HCEC 1CT (cell line): ENCODE measurements around the gene LGI1.
"Not testable (repeated sequence)": the region's sequence is repeated elsewhere in the genome, so short reads cannot be mapped to it uniquely, and the experiment has no call there.

Source experiments
- DNase-seq: peaks from one replicate; pipeline ENCODE4 v3.0.0-alpha.2; 2017

The LGI1 gene

DNA sequence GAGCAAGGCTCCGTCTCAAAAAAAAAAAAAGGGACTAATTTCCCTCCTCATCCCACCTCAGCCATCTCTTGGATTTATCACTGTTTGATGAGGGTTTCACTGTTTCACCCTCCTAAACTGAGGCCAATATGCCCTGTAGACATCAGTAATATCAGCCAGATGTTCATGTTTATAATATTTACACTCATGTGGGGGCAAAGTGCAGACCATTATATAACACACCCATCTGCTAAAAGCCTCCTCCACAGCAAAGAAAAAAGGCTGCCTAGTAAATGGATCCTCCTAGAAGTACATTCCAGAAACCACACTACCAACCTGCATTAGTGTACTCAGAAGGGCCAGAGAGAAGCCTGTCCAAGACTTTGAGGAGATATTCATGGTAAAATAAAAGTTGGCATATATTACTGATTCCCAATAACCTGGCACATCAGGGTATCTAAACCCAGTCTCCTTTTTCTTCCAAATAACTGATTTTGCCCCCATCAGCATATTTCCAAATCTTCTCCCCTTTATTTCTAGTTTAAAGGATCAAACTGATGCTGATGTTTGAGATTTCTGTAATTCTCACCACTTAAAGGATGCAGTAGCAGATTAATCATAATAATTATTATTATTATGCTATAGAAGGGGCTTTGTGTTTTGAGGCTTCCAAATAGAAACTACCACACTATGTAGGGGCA, 55.1 kb downstream of the LGI1 start:
- DNase-seq = no peak

GRCh38 chr10:93813507-93814465, 56.0 kb downstream of the LGI1 start:
- DNase-seq = peak; percentile 60

DNA sequence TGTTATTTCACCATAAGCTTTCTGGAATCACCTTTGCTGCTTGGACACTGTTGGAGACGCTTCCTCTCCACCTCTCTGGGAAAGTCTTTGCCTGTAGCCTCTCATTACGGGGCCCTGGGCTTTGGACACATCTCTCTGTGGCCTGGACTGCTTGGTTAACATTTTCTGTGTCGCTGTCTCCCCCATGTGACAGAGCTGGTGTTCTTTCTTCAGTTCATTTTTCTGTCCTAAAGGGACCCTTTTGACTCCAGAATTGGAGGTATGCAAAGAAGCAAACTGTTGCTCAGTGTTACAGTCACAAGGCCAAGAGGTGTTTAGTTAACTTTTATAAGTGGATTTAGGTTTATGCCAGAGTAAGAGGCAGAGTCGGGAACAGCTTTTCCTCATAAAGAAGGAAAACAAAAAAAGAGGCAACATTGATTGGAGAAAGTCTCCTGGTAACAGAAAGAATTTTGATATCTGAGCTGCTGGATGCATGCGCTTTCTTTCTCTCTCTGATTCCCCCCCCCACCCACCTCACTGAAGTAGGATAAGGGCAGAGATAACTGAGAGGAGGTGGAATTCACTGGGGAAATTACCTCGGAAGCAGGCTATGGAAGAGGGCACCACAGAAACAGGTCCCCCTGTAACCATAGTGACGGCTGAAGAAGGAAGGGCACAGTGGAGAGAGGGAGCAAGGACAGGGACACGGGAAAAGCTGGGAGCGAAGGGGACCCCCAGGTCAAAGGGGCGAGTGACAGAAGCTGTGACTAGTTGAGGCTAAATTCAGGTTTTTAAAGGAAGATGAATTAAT, 57.8 kb downstream of the LGI1 start:
- DNase-seq = no peak

- DNase-seq = peak; percentile 58
Measured at GRCh38 chr10:93816123-93816747, 58.5 kb downstream of the LGI1 start.

DNA sequence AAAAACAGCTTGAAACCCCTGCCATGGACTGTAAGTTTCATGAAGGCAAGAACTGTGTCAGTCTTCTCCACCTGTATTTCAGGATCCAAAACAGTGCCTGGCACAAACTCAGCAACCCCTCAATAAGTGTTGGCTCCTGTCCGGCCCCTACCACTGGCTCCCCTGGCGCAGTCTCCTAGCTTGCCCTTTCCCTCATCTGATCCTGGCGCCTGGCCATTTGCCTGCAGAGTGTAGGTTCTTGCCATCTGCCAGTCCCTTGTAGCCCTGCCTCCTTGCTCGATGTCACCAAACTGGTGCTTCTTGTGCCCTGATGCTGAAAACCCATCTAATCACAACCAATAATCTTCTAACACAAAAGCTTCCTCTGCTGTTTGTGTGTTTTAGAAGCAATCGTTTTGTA, 60.4 kb downstream of the LGI1 start:
- no peak for DNase-seq

DNA sequence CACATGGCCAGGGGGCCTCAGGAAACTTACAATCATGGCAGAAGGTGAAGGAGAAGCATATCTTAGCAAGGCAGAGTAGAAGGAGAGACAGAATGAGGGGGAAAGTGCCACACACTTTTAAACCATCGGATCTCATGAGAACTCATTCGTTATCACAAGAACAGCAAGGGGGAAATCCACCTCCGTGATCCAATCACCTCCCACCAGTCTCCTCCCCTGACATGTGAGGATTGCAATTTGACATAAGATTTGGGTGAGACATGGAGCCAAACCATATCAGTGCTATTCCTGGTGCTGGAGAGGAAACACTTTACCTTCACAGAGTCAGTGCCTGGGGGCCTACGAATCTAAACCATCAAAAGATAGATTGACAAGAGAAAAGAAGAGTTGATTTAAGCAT, 61.8 kb downstream of the LGI1 start:
- DNase-seq = no peak

DNA sequence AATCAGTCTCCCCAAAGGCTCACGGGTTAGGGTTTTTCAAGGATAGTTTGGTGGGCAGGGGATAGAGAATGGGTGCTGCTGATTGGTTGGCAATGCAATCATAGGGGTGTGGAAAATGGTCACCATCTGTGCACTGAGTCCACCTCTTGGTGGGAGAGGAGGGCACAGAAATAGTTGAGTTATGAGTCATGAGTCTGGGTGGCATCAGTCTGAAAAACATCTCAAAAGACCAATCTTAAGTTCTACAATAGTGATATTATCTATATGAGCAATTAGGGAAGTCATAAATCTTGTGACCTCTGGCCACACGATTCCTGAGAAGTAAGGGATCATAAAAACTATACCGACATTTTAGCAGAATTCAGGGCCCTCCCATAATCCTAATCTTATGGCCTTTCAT, 62.7 kb downstream of the LGI1 start:
- no peak for DNase-seq

GRCh38 chr10:93821051-93821772, 63.5 kb downstream of the LGI1 start:
- DNase-seq = peak; percentile 26

GRCh38 chr10:93826355-93826754, 68.6 kb downstream of the LGI1 start:
- no peak for DNase-seq

DNA sequence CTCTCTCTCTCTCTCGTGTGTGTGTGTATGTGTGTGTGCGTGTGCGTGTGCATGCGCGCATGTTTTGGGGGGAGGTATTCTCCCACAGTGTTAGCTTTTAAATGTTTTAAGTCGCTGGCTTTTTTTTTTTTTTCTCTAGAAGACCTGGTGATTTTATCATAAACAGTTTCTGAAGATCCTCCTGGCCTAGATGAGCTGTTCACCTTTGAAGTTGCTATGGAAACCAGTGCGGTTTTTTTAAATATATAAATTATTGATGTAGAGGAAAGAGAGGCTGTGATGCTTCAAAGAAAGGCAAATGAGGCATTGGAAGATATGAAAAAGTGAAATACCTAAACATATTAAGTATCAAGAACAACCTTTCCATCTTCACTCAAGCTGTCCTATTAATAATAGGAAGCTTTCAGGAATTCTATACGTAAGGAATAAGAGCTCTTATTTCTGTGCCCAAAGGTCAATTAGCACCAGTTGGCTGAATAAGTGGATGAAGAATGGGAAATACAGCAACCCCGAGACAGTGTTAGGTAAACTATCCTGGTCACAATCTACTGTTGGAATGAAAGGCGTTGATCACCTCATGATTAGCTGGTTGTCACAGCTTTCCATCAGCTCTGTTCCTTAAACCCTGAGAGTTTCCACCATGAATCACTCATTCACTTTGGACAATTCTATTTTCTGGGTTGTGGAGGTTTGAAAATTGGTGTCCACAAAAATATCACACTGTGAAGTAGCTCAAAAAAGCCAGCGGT, 69.5 kb downstream of the LGI1 start:
- DNase-seq = no peak

- DNase-seq = not testable (repeated sequence)
Measured at GRCh38 chr10:93831065-93831464, 73.3 kb downstream of the LGI1 start.

- DNase-seq = no peak
Measured at GRCh38 chr10:93835770-93836169, 78.0 kb downstream of the LGI1 start.

DNA sequence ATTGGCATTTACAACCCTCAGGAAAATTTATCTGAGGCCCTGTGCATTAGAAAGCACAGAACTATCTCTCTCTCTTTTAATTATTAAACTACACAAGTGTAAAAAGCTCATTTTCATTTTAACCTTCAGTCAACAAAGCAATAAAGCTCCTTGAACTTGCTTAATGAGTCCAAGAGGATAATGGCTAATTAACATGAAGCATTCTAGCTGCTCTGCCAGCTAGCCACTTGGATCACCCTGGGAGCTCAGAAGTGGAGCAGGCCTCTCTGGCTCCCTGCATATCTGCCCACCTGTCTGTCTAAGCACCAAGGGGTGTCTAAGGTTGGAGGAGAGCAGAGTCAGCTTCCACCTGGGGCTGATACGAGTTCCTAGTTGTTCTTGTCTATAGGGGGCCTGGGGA, 80.1 kb downstream of the LGI1 start:
- DNase-seq = no peak

- DNase-seq = no peak
Measured at GRCh38 chr10:93838278-93838677, 80.5 kb downstream of the LGI1 start.

- DNase-seq = no peak
Measured at GRCh38 chr10:93841961-93842360, 84.2 kb downstream of the LGI1 start.

- DNase-seq = no peak
Measured at GRCh38 chr10:93844979-93845626, 87.4 kb downstream of the LGI1 start.
